Measurements from ENCODE around the gene CARD10.
"Not testable (repeated sequence)": the region's sequence is repeated elsewhere in the genome, so short reads cannot be mapped to it uniquely, and the experiment has no call there.

Gene CARD10

GRCh38 chr22:37472418-37473006 lies 46.7 kb downstream of the CARD10 start:
- no peak overlapping the region for H3K9ac ChIP-seq (ENCODE audit: low read length in 5 of 5)
- no peaks in the 10 kb centered on the region for H3K9me3 ChIP-seq (ENCODE audit: control insufficient read depth in 5 of 5, low read length in 5 of 5)
- H3K4me3 ChIP-seq (ENCODE audit: low read depth in 1 of 5, low read length in 5 of 5): no peak overlapping the region
- H3K27me3 ChIP-seq (ENCODE audit: control insufficient read depth in 5 of 5, insufficient read depth in 4 of 5, low read length in 5 of 5): peaks cover 6 to 26% (median 12%) of the 10 kb centered on the region in 5 donors
- H3K27ac ChIP-seq (ENCODE audit: low read depth, low read length): no peak overlapping the region
- peaks cover 0 to 46% (median 22%) of the 10 kb centered on the region in 5 donors for H3K36me3 ChIP-seq (ENCODE audit: control insufficient read depth in 5 of 5, insufficient read depth in 5 of 5, low read length in 5 of 5)
- H3K4me1 ChIP-seq (ENCODE audit: control insufficient read depth in 5 of 5, insufficient read depth in 5 of 5, low read length in 5 of 5): no peaks in the 10 kb centered on the region

- Histone ChIP-seq H3K36me3 (ENCODE audit: control insufficient read depth in 5 of 5, insufficient read depth in 5 of 5, low read length in 5 of 5) (peaks cover 0 to 43% (median 22%) of the 10 kb centered on the region in 5 donors), H3K9ac (ENCODE audit: low read length in 5 of 5) (no peak overlapping the region), H3K27ac (ENCODE audit: low read depth, low read length) (no peak overlapping the region), H3K27me3 (ENCODE audit: control insufficient read depth in 5 of 5, insufficient read depth in 4 of 5, low read length in 5 of 5) (peaks cover 6 to 29% (median 17%) of the 10 kb centered on the region in 5 donors), H3K9me3 (ENCODE audit: control insufficient read depth in 5 of 5, low read length in 5 of 5) (no peaks in the 10 kb centered on the region), H3K4me1 (ENCODE audit: control insufficient read depth in 5 of 5, insufficient read depth in 5 of 5, low read length in 5 of 5) (no peaks in the 10 kb centered on the region), H3K4me3 (ENCODE audit: low read depth in 1 of 5, low read length in 5 of 5) (no peak overlapping the region)
Observed at GRCh38 chr22:37471727-37472417, 47.3 kb downstream of the CARD10 start.

- peaks cover 0 to 39% (median 15%) of the 10 kb centered on the region in 5 donors for H3K36me3 ChIP-seq (ENCODE audit: control insufficient read depth in 5 of 5, insufficient read depth in 5 of 5, low read length in 5 of 5)
Observed at GRCh38 chr22:37470087-37470445, 49.1 kb downstream of the CARD10 start.

GRCh38 chr22:37469416-37470086 lies 49.7 kb downstream of the CARD10 start:
- H3K9ac ChIP-seq (ENCODE audit: low read length in 5 of 5): no peak overlapping the region

More at GRCh38 chr22:37470087-37470445, 49.1 kb downstream of the CARD10 start:
- Histone ChIP-seq H3K27me3 (ENCODE audit: control insufficient read depth in 5 of 5, insufficient read depth in 4 of 5, low read length in 5 of 5) (peaks cover 10 to 34% (median 17%) of the 10 kb centered on the region in 5 donors), H3K27ac (ENCODE audit: low read depth, low read length) (no peak overlapping the region), H3K9ac (ENCODE audit: low read length in 5 of 5) (no peak overlapping the region), H3K4me3 (ENCODE audit: low read depth in 1 of 5, low read length in 5 of 5) (no peak overlapping the region), H3K4me1 (ENCODE audit: control insufficient read depth in 5 of 5, insufficient read depth in 5 of 5, low read length in 5 of 5) (no peaks in the 10 kb centered on the region), H3K9me3 (ENCODE audit: control insufficient read depth in 5 of 5, low read length in 5 of 5) (no peaks in the 10 kb centered on the region)

DNA sequence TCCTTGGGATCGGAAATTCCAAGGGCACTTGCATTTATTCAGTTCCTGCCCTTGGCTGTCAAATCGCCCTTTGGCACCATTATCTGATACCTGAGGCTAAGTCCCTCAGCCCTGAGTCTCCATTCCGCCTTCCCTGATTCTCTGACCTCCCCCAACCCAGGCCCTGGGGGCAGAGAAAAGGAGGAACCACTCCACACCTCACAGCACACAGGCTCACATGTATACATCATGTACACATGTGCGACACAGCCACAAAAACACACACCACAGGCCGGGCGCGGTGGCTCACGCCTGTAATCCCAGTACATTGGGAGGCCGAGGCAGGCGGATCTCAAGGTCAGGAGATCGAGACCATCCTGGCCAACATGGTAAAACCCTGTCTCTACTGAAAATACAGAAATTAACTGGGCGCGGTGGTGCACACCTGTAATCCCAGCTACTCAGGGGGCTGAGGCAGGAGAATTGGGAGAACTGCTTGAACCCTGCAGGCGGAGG lies 51.0 kb downstream of the CARD10 start:
- not testable (repeated sequence) for H3K4me1 ChIP-seq (ENCODE audit: control insufficient read depth in 5 of 5, insufficient read depth in 5 of 5, low read length in 5 of 5); H3K9ac ChIP-seq (ENCODE audit: low read length in 5 of 5); H3K9me3 ChIP-seq (ENCODE audit: control insufficient read depth in 5 of 5, low read length in 5 of 5); H3K4me3 ChIP-seq (ENCODE audit: low read depth in 1 of 5, low read length in 5 of 5); H3K27ac ChIP-seq (ENCODE audit: low read depth, low read length)
- Histone ChIP-seq H3K36me3 (ENCODE audit: control insufficient read depth in 5 of 5, insufficient read depth in 5 of 5, low read length in 5 of 5) (peaks cover 0 to 29% (median 8%) of the 10 kb centered on the region in 5 donors), H3K27me3 (ENCODE audit: control insufficient read depth in 5 of 5, insufficient read depth in 4 of 5, low read length in 5 of 5) (peaks cover 10 to 22% (median 15%) of the 10 kb centered on the region in 5 donors)

More at GRCh38 chr22:37469416-37470086, 49.7 kb downstream of the CARD10 start:
- no peaks in the 10 kb centered on the region for H3K9me3 ChIP-seq (ENCODE audit: control insufficient read depth in 5 of 5, low read length in 5 of 5)
- no peak overlapping the region for H3K4me3 ChIP-seq (ENCODE audit: low read depth in 1 of 5, low read length in 5 of 5)
- H3K27me3 ChIP-seq (ENCODE audit: control insufficient read depth in 5 of 5, insufficient read depth in 4 of 5, low read length in 5 of 5): peaks cover 10 to 31% (median 15%) of the 10 kb centered on the region in 5 donors
- no peak overlapping the region for H3K27ac ChIP-seq (ENCODE audit: low read depth, low read length)
- no peaks in the 10 kb centered on the region for H3K4me1 ChIP-seq (ENCODE audit: control insufficient read depth in 5 of 5, insufficient read depth in 5 of 5, low read length in 5 of 5)
- H3K36me3 ChIP-seq (ENCODE audit: control insufficient read depth in 5 of 5, insufficient read depth in 5 of 5, low read length in 5 of 5): peaks cover 0 to 35% (median 12%) of the 10 kb centered on the region in 5 donors

DNA sequence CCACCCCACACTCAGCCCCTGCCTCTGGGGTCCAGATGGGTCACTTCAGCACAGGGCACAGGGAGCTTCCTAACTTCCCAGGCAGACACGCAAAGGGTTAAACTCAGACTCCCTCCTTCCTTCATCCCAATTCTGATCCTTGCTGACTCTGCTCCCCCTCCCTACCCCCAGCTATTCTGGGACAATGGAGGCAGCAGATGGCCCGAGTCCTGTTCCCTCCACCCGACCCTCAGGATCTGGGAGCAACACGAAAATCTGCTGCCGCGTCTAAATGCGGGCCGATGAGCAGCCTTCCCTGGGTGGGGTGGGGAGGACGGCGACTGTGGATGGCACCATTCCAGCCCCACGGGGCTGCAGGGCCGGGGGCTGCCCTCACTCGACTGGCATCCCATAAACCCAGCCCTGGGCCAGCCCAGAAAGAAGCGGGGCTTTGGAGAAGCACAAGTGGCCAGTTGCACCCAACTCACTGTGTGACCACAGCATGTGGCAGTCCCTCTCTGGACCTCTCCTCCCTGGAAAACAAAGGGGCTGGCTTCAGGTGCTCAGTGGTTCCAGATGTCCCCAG lies 51.7 kb downstream of the CARD10 start:
- Histone ChIP-seq H3K4me3 (ENCODE audit: low read depth in 1 of 5, low read length in 5 of 5) (no peak overlapping the region), H3K4me1 (ENCODE audit: control insufficient read depth in 5 of 5, insufficient read depth in 5 of 5, low read length in 5 of 5) (no peaks in the 10 kb centered on the region), H3K36me3 (ENCODE audit: control insufficient read depth in 5 of 5, insufficient read depth in 5 of 5, low read length in 5 of 5) (peaks cover 0 to 27% (median 8%) of the 10 kb centered on the region in 5 donors), H3K27ac (ENCODE audit: low read depth, low read length) (no peak overlapping the region), H3K27me3 (ENCODE audit: control insufficient read depth in 5 of 5, insufficient read depth in 4 of 5, low read length in 5 of 5) (peaks cover 6 to 22% (median 15%) of the 10 kb centered on the region in 5 donors), H3K9ac (ENCODE audit: low read length in 5 of 5) (no peak overlapping the region), H3K9me3 (ENCODE audit: control insufficient read depth in 5 of 5, low read length in 5 of 5) (no peaks in the 10 kb centered on the region)

DNA sequence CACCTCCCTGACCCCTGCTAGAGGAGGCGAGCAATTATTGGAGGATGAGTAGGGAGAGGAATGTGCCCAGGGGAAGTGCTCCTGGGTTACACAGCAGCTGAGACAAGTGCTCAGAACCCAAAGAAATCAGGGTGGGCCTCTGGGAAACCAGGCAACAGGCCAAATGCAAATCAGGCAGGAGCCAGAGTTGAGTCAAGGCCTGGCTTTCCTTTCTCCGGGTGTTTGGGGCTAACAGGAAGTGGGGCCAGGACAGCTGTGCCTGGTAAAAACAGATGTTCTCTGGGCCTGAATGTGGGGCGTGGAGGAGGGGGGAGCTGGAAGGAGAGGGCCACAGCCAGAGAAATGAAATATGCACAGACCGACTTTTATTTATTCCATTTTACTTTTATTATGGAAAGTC lies 55.0 kb downstream of the CARD10 start:
- H3K36me3 ChIP-seq (ENCODE audit: control insufficient read depth in 5 of 5, insufficient read depth in 5 of 5, low read length in 5 of 5): peaks cover 0 to 20% (median 0%) of the 10 kb centered on the region in 5 donors
- H3K4me3 ChIP-seq (ENCODE audit: low read depth in 1 of 5, low read length in 5 of 5): no peak overlapping the region

GRCh38 chr22:37462983-37463382 lies 56.2 kb downstream of the CARD10 start:
- Histone ChIP-seq H3K4me1 (ENCODE audit: control insufficient read depth in 5 of 5, insufficient read depth in 5 of 5, low read length in 5 of 5) (no peaks in the 10 kb centered on the region), H3K27me3 (ENCODE audit: control insufficient read depth in 5 of 5, insufficient read depth in 4 of 5, low read length in 5 of 5) (peaks cover 5 to 22% (median 17%) of the 10 kb centered on the region in 5 donors)

More for the DNA sequence above, 55.0 kb downstream of the CARD10 start:
- Histone ChIP-seq H3K4me1 (ENCODE audit: control insufficient read depth in 5 of 5, insufficient read depth in 5 of 5, low read length in 5 of 5) (no peaks in the 10 kb centered on the region), H3K27me3 (ENCODE audit: control insufficient read depth in 5 of 5, insufficient read depth in 4 of 5, low read length in 5 of 5) (peaks cover 2 to 21% (median 19%) of the 10 kb centered on the region in 5 donors), H3K9me3 (ENCODE audit: control insufficient read depth in 5 of 5, low read length in 5 of 5) (no peaks in the 10 kb centered on the region), H3K9ac (ENCODE audit: low read length in 5 of 5) (no peak overlapping the region), H3K27ac (ENCODE audit: low read depth, low read length) (no peak overlapping the region)

DNA sequence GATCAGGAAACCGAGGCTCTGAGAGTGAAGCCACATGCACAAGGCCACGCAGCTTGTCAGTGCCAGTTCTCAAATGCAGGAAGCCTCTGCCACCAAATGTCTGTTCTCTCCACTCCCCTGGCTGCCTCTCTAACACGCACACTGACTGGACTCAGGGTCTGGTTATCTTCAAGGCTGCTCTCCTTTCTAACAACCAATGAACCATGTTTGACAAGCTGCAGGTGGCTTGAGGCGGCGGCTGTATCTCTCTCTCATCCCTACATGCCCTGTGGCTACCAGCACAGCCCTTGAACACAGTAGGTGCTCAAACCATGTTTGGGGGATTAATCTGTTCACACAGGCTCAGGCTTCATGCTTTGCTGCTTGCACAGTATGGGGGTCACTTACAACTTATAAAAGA lies 56.8 kb downstream of the CARD10 start:
- H3K4me1 ChIP-seq (ENCODE audit: control insufficient read depth in 5 of 5, insufficient read depth in 5 of 5, low read length in 5 of 5): no peaks in the 10 kb centered on the region
- H3K9ac ChIP-seq (ENCODE audit: low read length in 5 of 5): no peak overlapping the region
- H3K9me3 ChIP-seq (ENCODE audit: control insufficient read depth in 5 of 5, low read length in 5 of 5): no peaks in the 10 kb centered on the region
- H3K4me3 ChIP-seq (ENCODE audit: low read depth in 1 of 5, low read length in 5 of 5): no peak overlapping the region
- no peak overlapping the region for H3K27ac ChIP-seq (ENCODE audit: low read depth, low read length)
- H3K36me3 ChIP-seq (ENCODE audit: control insufficient read depth in 5 of 5, insufficient read depth in 5 of 5, low read length in 5 of 5): peaks cover 0 to 13% (median 0%) of the 10 kb centered on the region in 5 donors
- peaks cover 5 to 24% (median 13%) of the 10 kb centered on the region in 5 donors for H3K27me3 ChIP-seq (ENCODE audit: control insufficient read depth in 5 of 5, insufficient read depth in 4 of 5, low read length in 5 of 5)

More at GRCh38 chr22:37462983-37463382, 56.2 kb downstream of the CARD10 start:
- Histone ChIP-seq H3K9ac (ENCODE audit: low read length in 5 of 5) (no peak overlapping the region), H3K36me3 (ENCODE audit: control insufficient read depth in 5 of 5, insufficient read depth in 5 of 5, low read length in 5 of 5) (peaks cover 0 to 13% (median 0%) of the 10 kb centered on the region in 5 donors), H3K4me3 (ENCODE audit: low read depth in 1 of 5, low read length in 5 of 5) (no peak overlapping the region), H3K9me3 (ENCODE audit: control insufficient read depth in 5 of 5, low read length in 5 of 5) (no peaks in the 10 kb centered on the region), H3K27ac (ENCODE audit: low read depth, low read length) (no peak overlapping the region)

All from subcutaneous abdominal adipose tissue (tissue), 5 donors.